ENCODE measurements around the gene P2RX4. TPM values are rescaled to one million over a fixed set of nuclear protein-coding genes. Genes with fewer than 3 reads are reported as not detected.

P2RX4 gene
- total RNA-seq, 2 donors from 2014 or later = 11.5 to 21.1 TPM

DNA sequence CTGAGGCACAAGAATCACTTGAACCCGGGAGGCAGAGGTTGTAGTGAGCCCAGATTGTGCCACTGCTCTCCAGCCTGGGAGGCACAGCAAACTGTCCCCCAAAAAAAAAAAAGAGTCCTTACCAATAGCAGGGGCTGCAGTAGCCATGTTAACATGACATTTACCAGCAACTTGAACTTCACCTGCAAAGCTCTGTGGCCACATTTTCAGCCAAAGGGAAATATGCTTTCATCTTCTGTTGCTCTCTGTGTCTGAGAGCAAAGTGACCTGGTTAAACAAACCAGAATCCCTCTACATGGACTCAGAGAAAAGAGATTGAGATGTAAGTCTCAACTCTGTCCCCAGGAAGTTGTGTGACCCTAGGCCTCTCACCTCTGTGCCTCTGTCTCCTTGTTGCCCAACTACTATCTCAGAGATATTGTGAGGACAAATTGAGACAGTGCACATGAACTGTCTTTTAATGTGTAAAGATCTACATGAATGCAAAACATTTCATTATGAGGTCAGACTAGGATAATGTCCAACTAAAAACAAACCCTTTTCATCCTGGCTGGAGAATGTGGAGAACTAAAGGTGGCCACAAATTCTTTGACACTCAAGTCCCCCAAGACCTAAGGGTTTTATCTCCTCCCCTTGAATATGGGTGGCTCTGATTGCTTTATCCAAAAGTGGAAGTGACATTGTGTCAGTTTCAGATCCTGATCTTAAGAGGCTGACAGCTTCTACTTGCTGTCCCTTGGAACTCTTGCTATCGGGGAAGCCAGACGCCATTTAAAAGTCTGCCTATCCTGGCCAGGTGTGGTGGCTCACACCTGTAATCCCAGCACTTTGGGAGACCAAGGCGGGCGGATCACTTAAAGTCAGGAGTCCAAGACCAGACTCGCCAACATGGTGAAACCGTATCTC is 24.7 kb upstream of the P2RX4 start:
- WGBS, 2 experiments (ENCODE audit: insufficient coverage in 1 of 2, insufficient read length in 1 of 2) = 92 to 93% methylated on average over 5 to 7 of the region's 7 CpGs
- Mint-ChIP-seq H3K36me3 (ENCODE audit: low read depth) (no peaks in the 10 kb centered on the region), H3K27ac (no peak overlapping the region), H3K9me3 (no peaks in the 10 kb centered on the region), H3K4me3 (no peak overlapping the region), H3K27me3 (ENCODE audit: insufficient read depth) (peaks cover 2% of the 10 kb centered on the region), H3K4me1 (no peaks in the 10 kb centered on the region)
- Histone ChIP-seq H3K4me1 (ENCODE audit: control insufficient read depth, insufficient read depth, low read length) (no peaks in the 10 kb centered on the region), H3K4me3 (ENCODE audit: low read length) (no peak overlapping the region), H3K9me3 (ENCODE audit: control insufficient read depth, low read length) (peaks cover 7% of the 10 kb centered on the region), H3K27ac (ENCODE audit: low read depth, low read length) (no peak overlapping the region), H3K27me3 (ENCODE audit: control insufficient read depth, insufficient read depth, low read length, poor library complexity, severe bottlenecking) (no peaks in the 10 kb centered on the region), H3K9ac (ENCODE audit: extremely low read depth, low read length, poor library complexity, severe bottlenecking) (no peak overlapping the region), H3K36me3 (ENCODE audit: control insufficient read depth, insufficient read depth, low read length) (no peaks in the 10 kb centered on the region)
- no peak for DNase-seq
- TF ChIP-seq, protein P1, sequence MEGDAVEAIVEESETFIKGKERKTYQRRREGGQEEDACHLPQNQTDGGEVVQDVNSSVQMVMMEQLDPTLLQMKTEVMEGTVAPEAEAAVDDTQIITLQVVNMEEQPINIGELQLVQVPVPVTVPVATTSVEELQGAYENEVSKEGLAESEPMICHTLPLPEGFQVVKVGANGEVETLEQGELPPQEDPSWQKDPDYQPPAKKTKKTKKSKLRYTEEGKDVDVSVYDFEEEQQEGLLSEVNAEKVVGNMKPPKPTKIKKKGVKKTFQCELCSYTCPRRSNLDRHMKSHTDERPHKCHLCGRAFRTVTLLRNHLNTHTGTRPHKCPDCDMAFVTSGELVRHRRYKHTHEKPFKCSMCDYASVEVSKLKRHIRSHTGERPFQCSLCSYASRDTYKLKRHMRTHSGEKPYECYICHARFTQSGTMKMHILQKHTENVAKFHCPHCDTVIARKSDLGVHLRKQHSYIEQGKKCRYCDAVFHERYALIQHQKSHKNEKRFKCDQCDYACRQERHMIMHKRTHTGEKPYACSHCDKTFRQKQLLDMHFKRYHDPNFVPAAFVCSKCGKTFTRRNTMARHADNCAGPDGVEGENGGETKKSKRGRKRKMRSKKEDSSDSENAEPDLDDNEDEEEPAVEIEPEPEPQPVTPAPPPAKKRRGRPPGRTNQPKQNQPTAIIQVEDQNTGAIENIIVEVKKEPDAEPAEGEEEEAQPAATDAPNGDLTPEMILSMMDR (conservative IDR thresholded peaks at IDR 0.05) = no peak

DNA sequence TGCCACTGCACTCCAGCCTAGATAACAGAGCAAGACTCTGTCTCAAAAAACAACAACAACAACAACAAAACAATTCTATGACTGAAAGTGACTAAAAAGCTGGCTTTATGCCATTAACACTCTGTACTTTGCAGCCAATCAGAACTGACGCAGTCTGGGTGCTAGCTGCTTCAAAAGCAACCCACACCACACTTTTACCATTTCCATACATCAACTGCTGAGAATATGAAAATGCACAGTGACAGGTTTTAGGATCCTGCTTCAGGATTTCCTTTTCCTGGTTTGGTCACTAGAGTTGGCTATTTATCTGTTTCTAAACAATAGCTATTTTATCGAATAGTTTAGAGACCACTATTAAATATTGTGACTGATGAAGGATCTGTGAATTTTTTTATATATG is 23.1 kb upstream of the P2RX4 start:
- no peaks in the 10 kb centered on the region for H3K36me3 Mint-ChIP-seq (ENCODE audit: low read depth)
- TF ChIP-seq, protein P1 (conservative IDR thresholded peaks at IDR 0.05) = no peak
- WGBS, 2 experiments (ENCODE audit: insufficient coverage in 1 of 2, insufficient read length in 1 of 2) = 88 to 89% methylated on average over 1 of the region's 2 CpGs

DNA sequence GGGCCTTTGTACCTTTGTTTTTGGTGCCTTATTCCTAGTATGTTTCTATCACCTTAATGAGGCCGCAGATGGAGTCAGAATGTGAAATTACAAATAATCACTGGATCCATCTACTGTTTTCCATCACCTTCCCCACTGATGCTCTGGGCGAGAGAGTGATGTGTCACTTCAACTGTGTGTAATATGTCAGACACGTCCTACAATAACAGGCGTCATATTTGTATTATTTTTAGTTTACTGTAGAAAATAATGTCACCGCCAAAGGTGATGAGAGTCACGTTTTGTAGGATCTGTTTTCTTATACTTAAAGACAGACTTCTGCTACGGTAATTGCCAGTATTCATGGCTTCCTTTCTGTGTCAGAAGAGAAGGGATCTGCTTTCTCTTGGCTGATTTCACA is 22.4 kb upstream of the P2RX4 start:
- Mint-ChIP-seq H3K9me3 (no peaks in the 10 kb centered on the region), H3K27ac (no peak overlapping the region), H3K4me1 (no peaks in the 10 kb centered on the region), H3K27me3 (ENCODE audit: insufficient read depth) (peaks cover 2% of the 10 kb centered on the region), H3K4me3 (no peak overlapping the region), H3K36me3 (ENCODE audit: low read depth) (no peaks in the 10 kb centered on the region)
- H3K4me3 ChIP-seq (ENCODE audit: low read length) = no peak overlapping the region
- DNase-seq = no peak
- WGBS, 2 experiments (ENCODE audit: insufficient coverage in 1 of 2, insufficient read length in 1 of 2) = 89 to 90% methylated on average over 3 to 7 of the region's 7 CpGs
- no peaks in the 10 kb centered on the region for H3K4me1 ChIP-seq (ENCODE audit: control insufficient read depth, insufficient read depth, low read length)
- no peaks in the 10 kb centered on the region for H3K9me3 ChIP-seq (ENCODE audit: control insufficient read depth, low read length)
- TF ChIP-seq, protein P1 (conservative IDR thresholded peaks at IDR 0.05) = no peak
- H3K9ac ChIP-seq (ENCODE audit: extremely low read depth, low read length, poor library complexity, severe bottlenecking) = no peak overlapping the region
- no peaks in the 10 kb centered on the region for H3K36me3 ChIP-seq (ENCODE audit: control insufficient read depth, insufficient read depth, low read length)
- no peak overlapping the region for H3K27ac ChIP-seq (ENCODE audit: low read depth, low read length)
- no peaks in the 10 kb centered on the region for H3K27me3 ChIP-seq (ENCODE audit: control insufficient read depth, insufficient read depth, low read length, poor library complexity, severe bottlenecking)

More for the DNA sequence above, 23.1 kb upstream of the P2RX4 start:
- H3K4me1 ChIP-seq (ENCODE audit: control insufficient read depth, insufficient read depth, low read length) = no peaks in the 10 kb centered on the region
- H3K4me1 Mint-ChIP-seq = no peaks in the 10 kb centered on the region
- no peak overlapping the region for H3K9ac ChIP-seq (ENCODE audit: extremely low read depth, low read length, poor library complexity, severe bottlenecking)
- H3K9me3 ChIP-seq (ENCODE audit: control insufficient read depth, low read length) = peaks cover 7% of the 10 kb centered on the region
- no peaks in the 10 kb centered on the region for H3K36me3 ChIP-seq (ENCODE audit: control insufficient read depth, insufficient read depth, low read length)
- H3K27ac Mint-ChIP-seq = no peak overlapping the region
- H3K9me3 Mint-ChIP-seq = no peaks in the 10 kb centered on the region
- H3K27ac ChIP-seq (ENCODE audit: low read depth, low read length) = no peak overlapping the region
- H3K27me3 Mint-ChIP-seq (ENCODE audit: insufficient read depth) = peaks cover 2% of the 10 kb centered on the region
- no peak for DNase-seq
- H3K4me3 Mint-ChIP-seq = no peak overlapping the region
- H3K27me3 ChIP-seq (ENCODE audit: control insufficient read depth, insufficient read depth, low read length, poor library complexity, severe bottlenecking) = no peaks in the 10 kb centered on the region
- H3K4me3 ChIP-seq (ENCODE audit: low read length) = no peak overlapping the region
